Thyroid gland (tissue), 4 donors: ENCODE measurements around the gene SYNPO. TPM values are rescaled to one million over a fixed set of nuclear protein-coding genes. Genes with fewer than 3 reads are reported as not detected.

Source experiments
- DNase-seq, 2 donors: peaks; one replicate each; pipeline ENCODE4 v3.0.0-alpha.2; 2019
- H3K27ac ChIP-seq, 3 donors: fragments of 200-600 bp; sonication (generic); 1 replicate in 2 of 3; 2 replicates in 1 of 3; pipeline ENCODE4 v1.5.1; 2016 to 2019; ENCODE audit warnings: mild to moderate bottlenecking in 1 of 3, moderate library complexity in 1 of 3
- H3K27me3 ChIP-seq: fragments of 200-600 bp; sonication (generic); one replicate; pipeline ENCODE4 v1.5.1; 2019
- H3K36me3 ChIP-seq, 2 donors: fragments of 200-600 bp; sonication (generic); one replicate each; pipeline ENCODE4 v1.5.1; 2016 to 2019
- H3K4me1 ChIP-seq, 2 donors: fragments of 200-600 bp; sonication (generic); one replicate each; pipeline ENCODE4 v1.5.1; 2017 to 2019
- H3K4me3 ChIP-seq, 3 donors: fragments of 200-600 bp; sonication (generic); replicated peaks in 1 of 3; 1 replicate in 2 of 3; 2 replicates in 1 of 3; pipeline ENCODE4 v1.5.1; 2016; ENCODE audit warnings: mild to moderate bottlenecking in 1 of 3
- H3K9me3 ChIP-seq: fragments of 200-600 bp; sonication (generic); one replicate; pipeline ENCODE4 v1.5.1; 2017
- POLR2A ChIP-seq, 2 donors: fragments of 450-650 bp; IDR thresholded peaks; one replicate each; pipeline ENCODE4 v1.6.1; 2017; ENCODE audit warnings: antibody characterized with exemption in 2 of 2, mild to moderate bottlenecking in 2 of 2, moderate library complexity in 1 of 2
- WGBS, 2 donors: methylation state at CpG; one replicate each; pipeline ENCODE4 v1.1.5; 2017; 5-methylcytosine and 5-hydroxymethylcytosine counted together
- intact Hi-C: fragments of 100-400 bp; cut with DNase I; formaldehyde crosslinking; loops from one replicate; pipeline ENCODE4 v1.15.1; 2023
- total RNA-seq, 4 donors: library from RNA; depleted of rRNA; stranded (reverse); fragments of >200 nt; gene quantifications; one replicate each; pipeline ENCODE4 v1.2.3, GENCODE V29; 2016
- TF ChIP-seq, protein P1 (sequence below), 6 experiments: fragments of 200-600 bp in 3 of 6; fragments of 450-650 bp in 3 of 6; sonication (generic) in 3 of 6; IDR thresholded peaks; one replicate each; pipeline ENCODE4 v1.5.1; 2016 to 2019; ENCODE audit warnings: antibody characterized with exemption in 6 of 6, mild to moderate bottlenecking in 2 of 6, inconsistent platforms in 1 of 6, moderate library complexity in 1 of 6

SYNPO gene
- total RNA-seq, 4 donors from 2014 or later: 8.8 to 19.3 (median 14.1) TPM

DNA sequence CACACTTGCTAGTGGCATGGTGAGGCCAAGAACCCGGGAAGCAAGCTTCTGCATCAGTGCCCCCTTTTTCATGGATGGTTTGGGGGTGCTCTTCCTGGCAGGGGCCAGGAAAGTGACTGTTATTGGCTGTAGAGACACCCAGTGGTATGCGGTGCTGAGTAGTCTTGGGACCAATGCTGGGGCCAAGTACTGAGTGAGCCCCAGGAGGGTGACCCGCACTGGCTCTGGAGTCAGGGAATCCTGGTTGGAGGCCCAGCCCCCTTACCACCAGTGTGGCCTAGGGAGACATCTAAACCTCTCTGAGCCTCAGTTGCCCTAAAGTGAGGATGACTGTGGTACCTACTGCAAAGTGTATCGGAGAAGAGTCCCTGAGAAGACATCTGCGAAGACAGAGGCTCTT, 41.2 kb upstream of the SYNPO start:
- no peak for DNase-seq
- WGBS, 2 donors: 85 to 89% methylated on average over 5 of the region's 5 CpGs
- H3K27ac ChIP-seq: peak overlapping the region in 1 of 3 donors; percentile 17
- no peaks in the 10 kb centered on the region for H3K36me3 ChIP-seq
- no peaks in the 10 kb centered on the region for H3K27me3 ChIP-seq
- no peaks in the 10 kb centered on the region for H3K9me3 ChIP-seq
- TF ChIP-seq, protein P1, sequence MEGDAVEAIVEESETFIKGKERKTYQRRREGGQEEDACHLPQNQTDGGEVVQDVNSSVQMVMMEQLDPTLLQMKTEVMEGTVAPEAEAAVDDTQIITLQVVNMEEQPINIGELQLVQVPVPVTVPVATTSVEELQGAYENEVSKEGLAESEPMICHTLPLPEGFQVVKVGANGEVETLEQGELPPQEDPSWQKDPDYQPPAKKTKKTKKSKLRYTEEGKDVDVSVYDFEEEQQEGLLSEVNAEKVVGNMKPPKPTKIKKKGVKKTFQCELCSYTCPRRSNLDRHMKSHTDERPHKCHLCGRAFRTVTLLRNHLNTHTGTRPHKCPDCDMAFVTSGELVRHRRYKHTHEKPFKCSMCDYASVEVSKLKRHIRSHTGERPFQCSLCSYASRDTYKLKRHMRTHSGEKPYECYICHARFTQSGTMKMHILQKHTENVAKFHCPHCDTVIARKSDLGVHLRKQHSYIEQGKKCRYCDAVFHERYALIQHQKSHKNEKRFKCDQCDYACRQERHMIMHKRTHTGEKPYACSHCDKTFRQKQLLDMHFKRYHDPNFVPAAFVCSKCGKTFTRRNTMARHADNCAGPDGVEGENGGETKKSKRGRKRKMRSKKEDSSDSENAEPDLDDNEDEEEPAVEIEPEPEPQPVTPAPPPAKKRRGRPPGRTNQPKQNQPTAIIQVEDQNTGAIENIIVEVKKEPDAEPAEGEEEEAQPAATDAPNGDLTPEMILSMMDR (IDR thresholded peaks at IDR 0.05): no peak
- TF ChIP-seq POLR2A (IDR thresholded peaks at IDR 0.05): no peak
- H3K4me3 ChIP-seq: no peak overlapping the region
- intact Hi-C loops: no loop called here
- H3K4me1 ChIP-seq: peaks cover 0 to 31% of the 10 kb centered on the region in 2 donors

GRCh38 chr5:150599917-150600511, 40.4 kb upstream of the SYNPO start:
- H3K4me3 ChIP-seq: no peak overlapping the region

GRCh38 chr5:150600616-150601490, 39.6 kb upstream of the SYNPO start:
- no peak for DNase-seq
- TF ChIP-seq POLR2A (IDR thresholded peaks at IDR 0.05): no peak
- Histone ChIP-seq H3K4me1 (peaks cover 0 to 18% of the 10 kb centered on the region in 2 donors), H3K27me3 (no peaks in the 10 kb centered on the region), H3K27ac (peak overlapping the region in 2 of 3 donors; percentile 30 to 53), H3K9me3 (no peaks in the 10 kb centered on the region), H3K4me3 (no peak overlapping the region), H3K36me3 (no peaks in the 10 kb centered on the region)
- intact Hi-C loops: no loop called here
- 80 to 83% methylated on average over 17 to 25 of the region's 25 CpGs for WGBS, 2 donors

More at GRCh38 chr5:150599917-150600511, 40.4 kb upstream of the SYNPO start:
- 51 to 55% methylated on average over 7 to 9 of the region's 11 CpGs for WGBS, 2 donors
- intact Hi-C loops: no loop called here
- no peaks in the 10 kb centered on the region for H3K9me3 ChIP-seq
- H3K27me3 ChIP-seq: no peaks in the 10 kb centered on the region
- no peaks in the 10 kb centered on the region for H3K36me3 ChIP-seq
- H3K4me1 ChIP-seq: peaks cover 0 to 24% of the 10 kb centered on the region in 2 donors
- H3K27ac ChIP-seq: peak overlapping the region in 2 of 3 donors; percentile 30 to 53
- peak; percentile 79 to 86 for DNase-seq
- no peak for TF ChIP-seq POLR2A (IDR thresholded peaks at IDR 0.05)
- TF ChIP-seq, protein P1 (IDR thresholded peaks at IDR 0.05): no peak

DNA sequence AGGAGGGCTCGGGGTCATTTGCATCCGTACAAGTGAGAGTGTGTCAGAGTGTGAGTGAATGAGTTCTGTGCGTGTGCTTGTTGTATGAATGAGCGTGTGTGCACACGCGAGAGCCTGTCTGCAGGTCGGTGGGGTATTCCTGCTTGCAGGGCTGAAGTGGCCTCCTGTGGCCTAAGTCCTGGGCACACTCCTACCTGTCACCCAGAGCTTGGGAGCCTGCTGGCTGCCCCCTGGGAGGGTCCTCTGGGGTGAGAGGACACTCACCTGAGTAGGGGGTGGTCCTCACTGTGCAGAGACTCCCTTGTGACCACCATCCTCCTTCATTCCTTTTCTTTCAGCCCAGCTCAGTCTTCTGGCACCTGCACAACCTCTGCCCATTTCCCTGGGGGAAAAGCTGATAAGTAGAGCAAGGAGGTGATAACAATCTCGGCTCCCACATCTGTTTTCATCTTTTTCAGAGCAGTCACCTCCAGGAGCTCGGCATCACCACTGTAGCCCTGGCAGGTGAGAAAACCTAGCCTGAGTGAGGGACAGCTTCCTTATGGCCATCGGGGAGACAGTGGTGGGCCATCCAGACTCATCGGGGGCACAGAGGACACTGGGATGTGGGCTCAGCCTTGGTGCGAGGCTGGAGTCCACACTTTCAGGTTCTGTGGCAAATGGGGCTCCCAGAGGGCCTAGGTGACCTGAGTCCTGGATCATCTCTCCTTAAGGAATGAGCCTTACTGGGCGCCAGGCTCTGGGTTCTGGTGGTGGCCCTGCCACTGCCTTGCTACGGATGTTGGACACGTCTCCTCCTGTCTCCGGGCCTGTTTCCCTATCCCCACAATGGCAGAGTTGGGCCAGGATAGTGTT, 38.7 kb upstream of the SYNPO start:
- H3K27me3 ChIP-seq: no peaks in the 10 kb centered on the region
- no peaks in the 10 kb centered on the region for H3K36me3 ChIP-seq
- no peak overlapping the region for H3K27ac ChIP-seq
- no peak for DNase-seq
- peaks cover 0 to 16% of the 10 kb centered on the region in 2 donors for H3K4me1 ChIP-seq
- intact Hi-C loops: no loop called here
- H3K4me3 ChIP-seq: no peak overlapping the region
- 81% methylated on average over 15 of the region's 16 CpGs for WGBS, 2 donors
- TF ChIP-seq POLR2A (IDR thresholded peaks at IDR 0.05): no peak
- TF ChIP-seq, protein P1 (IDR thresholded peaks at IDR 0.05): no peak
- no peaks in the 10 kb centered on the region for H3K9me3 ChIP-seq

DNA sequence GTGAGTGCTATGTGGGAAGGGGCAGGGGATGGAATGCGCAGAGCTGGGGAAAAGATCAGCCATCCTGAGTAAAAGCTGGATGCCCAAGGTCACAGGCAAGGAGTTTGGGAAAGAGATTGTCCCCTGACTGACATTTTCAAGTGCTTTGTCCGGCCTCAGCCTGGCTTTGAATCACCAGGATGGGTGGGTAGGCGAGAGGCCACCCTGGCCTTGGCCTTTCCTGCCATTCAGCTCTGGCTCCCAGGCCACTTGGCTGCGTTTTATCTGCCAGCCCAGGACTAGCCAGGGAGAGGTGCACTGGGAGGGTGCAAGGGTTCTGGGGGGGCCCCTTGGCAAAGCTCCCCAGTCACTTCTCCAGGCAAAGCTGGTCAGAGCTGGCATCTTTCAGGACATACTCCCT, 37.4 kb upstream of the SYNPO start:
- WGBS, 2 donors: 80 to 85% methylated on average over 3 to 4 of the region's 4 CpGs
- Histone ChIP-seq H3K36me3 (no peaks in the 10 kb centered on the region), H3K9me3 (no peaks in the 10 kb centered on the region), H3K4me3 (no peak overlapping the region), H3K27me3 (no peaks in the 10 kb centered on the region), H3K27ac (no peak overlapping the region), H3K4me1 (peaks cover 0 to 16% of the 10 kb centered on the region in 2 donors)
- no peak for TF ChIP-seq POLR2A (IDR thresholded peaks at IDR 0.05)
- TF ChIP-seq, protein P1 (IDR thresholded peaks at IDR 0.05): no peak
- no peak for DNase-seq
- intact Hi-C loops: no loop called here
